Keratinocyte (primary cell): ENCODE measurements around the gene CMIP. TPM values are rescaled to one million over a fixed set of nuclear protein-coding genes. Genes with fewer than 3 reads are reported as not detected.

Experiments
- DNase-seq: peaks from one replicate; pipeline ENCODE4 v3.0.0-alpha.2; 2011; ENCODE audit warnings: low read depth, missing footprints, low spot score
- FAIRE-seq: peaks from 2 replicates; lab custom pipeline; 2011; peaks lifted over from hg19 to GRCh38; lab: Jason Lieb, UNC
- H2AFZ ChIP-seq: 2 replicates; pipeline ENCODE4 v1.6.0; 2012; ENCODE audit warnings: low read length, control low read depth, inconsistent platforms; ENCODE audit not compliant: control insufficient read depth
- H3K27ac ChIP-seq: 2 replicates; pipeline ENCODE4 v1.5.1; 2011; ENCODE audit warnings: low read length; ENCODE audit not compliant: control insufficient read depth, insufficient read depth
- H3K27me3 ChIP-seq: 3 replicates; pipeline ENCODE4 v1.6.0; 2011; ENCODE audit warnings: low read length; ENCODE audit not compliant: control insufficient read depth, insufficient read depth; ENCODE audit errors: extremely low read depth
- H3K36me3 ChIP-seq, 2 experiments: 2 replicates in 1 of 2; 3 replicates in 1 of 2; pipeline ENCODE4 v1.5.1; 2011; ENCODE audit warnings: low read length in 2 of 2, mild to moderate bottlenecking in 1 of 2; ENCODE audit not compliant: control insufficient read depth in 2 of 2, insufficient read depth in 2 of 2; ENCODE audit errors: extremely low read depth in 1 of 2
- H3K4me1 ChIP-seq: 3 replicates; pipeline ENCODE4 v1.5.1; 2011; ENCODE audit warnings: low read length; ENCODE audit not compliant: control insufficient read depth, insufficient read depth; ENCODE audit errors: extremely low read depth
- H3K4me2 ChIP-seq: 3 replicates; pipeline ENCODE4 v1.6.0; 2011; ENCODE audit warnings: low read depth, low read length; ENCODE audit not compliant: control insufficient read depth, insufficient read depth; ENCODE audit errors: extremely low read depth
- H3K4me3 ChIP-seq, 3 experiments: fragments of 200-600 bp in 1 of 3; sonication (generic) in 1 of 3; 2 replicates in 2 of 3; 3 replicates in 1 of 3; pipeline ENCODE4 v1.5.1; 2011 to 2016; ENCODE audit warnings: low read length in 3 of 3, mild to moderate bottlenecking in 3 of 3, control low read depth in 2 of 3, inconsistent platforms in 1 of 3, low read depth in 1 of 3, mixed read lengths in 1 of 3, mixed run types in 1 of 3, moderate library complexity in 1 of 3; ENCODE audit not compliant: control insufficient read depth in 2 of 3, insufficient read depth in 2 of 3; ENCODE audit errors: extremely low read depth in 1 of 3
- H3K79me2 ChIP-seq: 2 replicates; pipeline ENCODE4 v1.6.0; 2012; ENCODE audit warnings: low read length; ENCODE audit not compliant: control insufficient read depth, insufficient read depth
- H3K9ac ChIP-seq: 3 replicates; pipeline ENCODE4 v1.6.0; 2011; ENCODE audit warnings: low read length; ENCODE audit not compliant: control insufficient read depth, insufficient read depth; ENCODE audit errors: extremely low read depth
- H3K9me1 ChIP-seq: 3 replicates; pipeline ENCODE4 v1.6.0; 2011; ENCODE audit warnings: low read length; ENCODE audit not compliant: control insufficient read depth, insufficient read depth; ENCODE audit errors: extremely low read depth
- H3K9me3 ChIP-seq: 2 replicates; pipeline ENCODE4 v1.5.1; 2012; ENCODE audit warnings: low read depth, low read length; ENCODE audit not compliant: control insufficient read depth
- H4K20me1 ChIP-seq: 3 replicates; pipeline ENCODE4 v1.6.0; 2011; ENCODE audit warnings: low read length; ENCODE audit not compliant: control insufficient read depth, insufficient read depth; ENCODE audit errors: extremely low read depth
- CTCF ChIP-seq, 3 experiments: IDR thresholded peaks in 1 of 3; conservative IDR thresholded peaks in 1 of 3; optimal IDR thresholded peaks in 1 of 3; 2 replicates in 2 of 3; 3 replicates in 1 of 3; pipeline versions ENCODE3 to v1.5.1; 2011; ENCODE audit warnings: low read length in 3 of 3, mild to moderate bottlenecking in 3 of 3, moderate library complexity in 2 of 3, control low read depth in 1 of 3, inconsistent platforms in 1 of 3; ENCODE audit not compliant: insufficient read depth in 2 of 3; ENCODE audit errors: extremely low read depth in 1 of 3
- EZH2 ChIP-seq: IDR thresholded peaks from one replicate; pipeline ENCODE4 v1.6.1; 2012; ENCODE audit warnings: inconsistent platforms, mild to moderate bottlenecking, low read length, moderate library complexity
- dilution Hi-C: fragments of 300-500 bp; cut with MboI; formaldehyde crosslinking; loops from one replicate; pipeline ENCODE4 v1.7.0; 2020; ENCODE audit warnings: low sequenced_read_pairs; ENCODE audit not compliant: extremely low pct_ligation_motif_present
- polyA plus RNA-seq, 5 experiments: library from polyadenylated mRNA; depleted of rRNA in 3 of 5; stranded (reverse) in 3 of 5; stranded (forward) in 1 of 5; unstranded in 1 of 5; fragments of >200 nt; gene quantifications; 1 replicate in 1 of 5; 2 replicates in 3 of 5; 3 replicates in 1 of 5; pipeline versions ENCODE4 v1.2.1 to v1.2.3, GENCODE V29; 2011 to 2012; ENCODE audit warnings: missing spikeins in 2 of 5, low read depth in 1 of 5, low replicate concordance in 1 of 5

Gene CMIP
- polyA plus RNA-seq, 1 donor (not counting 4 experiments of a cell fraction or from before 2014, with no cell fraction given) = 5.0 TPM

- no peak overlapping the region for H3K9ac ChIP-seq
- dilution Hi-C loops = no loop called here
- peaks cover 10% of the 10 kb centered on the region for H3K9me1 ChIP-seq
- peaks cover 81% of the 10 kb centered on the region for H3K79me2 ChIP-seq
- H3K4me3 ChIP-seq = no peak overlapping the region
- no peak overlapping the region for H3K4me2 ChIP-seq
- H4K20me1 ChIP-seq = no peaks in the 10 kb centered on the region
- DNase-seq (no peak), FAIRE-seq (no peak)
- H3K4me1 ChIP-seq = peaks cover 46% of the 10 kb centered on the region
- no peaks in the 10 kb centered on the region for H3K9me3 ChIP-seq
- no peaks in the 10 kb centered on the region for H3K27me3 ChIP-seq
- peaks cover 10 to 24% of the 10 kb centered on the region in 2 experiments for H3K36me3 ChIP-seq
- no peak for TF ChIP-seq EZH2
- TF ChIP-seq CTCF (optimal IDR thresholded peaks at IDR 0.05 in 1 of 3, IDR thresholded peaks at IDR 0.05 in 1 of 3, conservative IDR thresholded peaks at IDR 0.05 in 1 of 3; ENCODE audit: extremely low read depth in 1 of 3, insufficient read depth in 2 of 3, low read length in 3 of 3) = no peak
- no peak overlapping the region for H2AFZ ChIP-seq
- no peak overlapping the region for H3K27ac ChIP-seq
These were observed 73.8 kb downstream of the CMIP start for GRCh38 chr16:81518439-81518757.

GRCh38 chr16:81519301-81520150, 74.9 kb downstream of the CMIP start:
- Histone ChIP-seq H3K9me3 (no peaks in the 10 kb centered on the region), H3K4me3 (no peak overlapping the region), H3K27ac (no peak overlapping the region), H3K79me2 (peaks cover 75% of the 10 kb centered on the region), H3K9me1 (peaks cover 9% of the 10 kb centered on the region), H3K36me3 (peaks cover 8 to 24% of the 10 kb centered on the region in 2 experiments), H3K9ac (peak overlapping the region; percentile 31), H4K20me1 (no peaks in the 10 kb centered on the region), H3K4me2 (no peak overlapping the region), H3K27me3 (no peaks in the 10 kb centered on the region), H2AFZ (no peak overlapping the region), H3K4me1 (peaks cover 49% of the 10 kb centered on the region)
- dilution Hi-C loops = no loop called here
- no peak for TF ChIP-seq EZH2
- no peak for TF ChIP-seq CTCF (optimal IDR thresholded peaks at IDR 0.05 in 1 of 3, IDR thresholded peaks at IDR 0.05 in 1 of 3, conservative IDR thresholded peaks at IDR 0.05 in 1 of 3; ENCODE audit: extremely low read depth in 1 of 3, insufficient read depth in 2 of 3, low read length in 3 of 3)
- DNase-seq (no peak), FAIRE-seq (no peak)
